Breast epithelium (tissue), 4 donors: ENCODE results near the gene PAN3. TPM values are rescaled to one million over a fixed set of nuclear protein-coding genes. Genes with fewer than 3 reads are reported as not detected.

Source experiments
- DNase-seq, 2 donors: peaks; one replicate each; pipeline ENCODE4 v3.0.0-alpha.2; 2019; ENCODE audit warnings: low spot score in 2 of 2
- H3K27ac ChIP-seq, 2 donors: fragments of 200-600 bp; sonication (generic) in 1 of 2; one replicate each; pipeline ENCODE4 v1.5.1; 2016 to 2019; ENCODE audit warnings: mild to moderate bottlenecking in 1 of 2
- H3K27me3 ChIP-seq, 2 donors: fragments of 200-600 bp; sonication (generic) in 1 of 2; one replicate each; pipeline versions ENCODE4 v1.5.1 to v1.6.0; 2017 to 2019; ENCODE audit warnings: control low read depth in 1 of 2, mild to moderate bottlenecking in 1 of 2
- H3K36me3 ChIP-seq: fragments of 200-600 bp; one replicate; pipeline ENCODE4 v1.5.1; 2019
- H3K4me1 ChIP-seq, 2 donors: fragments of 200-600 bp; sonication (generic); one replicate each; pipeline ENCODE4 v1.5.1; 2016 to 2019; ENCODE audit warnings: control low read depth in 1 of 2
- H3K4me3 ChIP-seq, 3 donors: fragments of 200-600 bp; sonication (generic); 1 replicate in 2 of 3; 2 replicates in 1 of 3; pipeline ENCODE4 v1.5.1; 2016 to 2019; ENCODE audit warnings: mild to moderate bottlenecking in 3 of 3, moderate library complexity in 2 of 3
- H3K9me3 ChIP-seq, 2 donors: fragments of 200-600 bp; sonication (generic) in 1 of 2; one replicate each; pipeline ENCODE4 v1.5.1; 2016 to 2019; ENCODE audit warnings: control low read depth in 1 of 2
- CTCF ChIP-seq, 3 donors: fragments of 450-650 bp; IDR thresholded peaks; one replicate each; pipeline ENCODE4 v1.5.1; 2016 to 2017; ENCODE audit warnings: antibody characterized with exemption in 3 of 3, mild to moderate bottlenecking in 3 of 3, moderate library complexity in 3 of 3
- POLR2A ChIP-seq: fragments of 450-650 bp; IDR thresholded peaks from one replicate; pipeline ENCODE4 v1.6.1; 2016; ENCODE audit warnings: antibody characterized with exemption, mild to moderate bottlenecking, moderate library complexity
- POLR2AphosphoS5 ChIP-seq, 3 donors: sonication (generic); formaldehyde crosslinking; IDR thresholded peaks; one replicate each; pipeline ENCODE4 v1.6.1; 2017; ENCODE audit warnings: antibody characterized with exemption in 3 of 3
- intact Hi-C: fragments of 100-400 bp; cut with DNase I; formaldehyde crosslinking; loops from one replicate; pipeline ENCODE4 v1.15.1; 2023; ENCODE audit warnings: low total_unique reads
- total RNA-seq, 3 donors: library from RNA; depleted of rRNA; stranded (reverse); fragments of >200 nt; gene quantifications; one replicate each; pipeline ENCODE4 v1.1.0, GENCODE V29; 2016

Gene PAN3
- total RNA-seq, 3 donors from 2014 or later: 39.0 to 75.2 (median 50.8) TPM

DNA sequence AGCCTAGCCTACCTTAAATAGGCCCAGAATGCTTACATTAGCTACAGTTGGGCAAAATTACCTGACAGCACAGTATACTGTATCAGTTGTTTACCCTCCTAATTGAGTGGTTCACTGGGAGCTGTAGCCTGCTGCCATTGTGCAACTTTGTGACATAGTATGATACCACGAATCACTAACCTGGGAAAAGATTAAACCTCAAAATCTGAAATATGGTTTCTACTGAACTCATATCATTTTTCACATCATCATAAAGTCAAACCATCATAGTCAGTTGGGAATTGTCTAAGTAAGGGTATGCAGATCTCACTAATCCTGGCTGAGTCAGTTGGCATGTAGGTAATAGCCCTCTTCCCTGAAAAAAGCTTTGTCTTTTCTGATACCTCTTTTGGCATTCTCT, 9.2 kb downstream of the PAN3 start:
- Histone ChIP-seq H3K9me3 (no peaks in the 10 kb centered on the region), H3K27me3 (no peaks in the 10 kb centered on the region), H3K4me3 (no peak overlapping the region), H3K27ac (no peak overlapping the region), H3K4me1 (peaks cover 0 to 5% of the 10 kb centered on the region in 2 donors), H3K36me3 (no peaks in the 10 kb centered on the region)
- DNase-seq: no peak
- intact Hi-C loops: no loop called here
- TF ChIP-seq POLR2AphosphoS5 (IDR thresholded peaks at IDR 0.05): no peak
- no peak for TF ChIP-seq POLR2A
- TF ChIP-seq CTCF (IDR thresholded peaks at IDR 0.05): no peak

GRCh38 chr13:28159057-28159456, 20.7 kb downstream of the PAN3 start:
- Histone ChIP-seq H3K9me3 (no peaks in the 10 kb centered on the region), H3K4me1 (peaks cover 0 to 9% of the 10 kb centered on the region in 2 donors), H3K36me3 (no peaks in the 10 kb centered on the region), H3K27ac (no peak overlapping the region), H3K27me3 (no peaks in the 10 kb centered on the region), H3K4me3 (no peak overlapping the region)
- no peak for DNase-seq
- no peak for TF ChIP-seq POLR2AphosphoS5 (IDR thresholded peaks at IDR 0.05)
- TF ChIP-seq POLR2A: no peak
- no peak for TF ChIP-seq CTCF (IDR thresholded peaks at IDR 0.05)
- intact Hi-C loops: loop anchor here (5.0 kb wide), 1 partner anchor 127 kb away; no protein-coding TSS in a partner anchor

DNA sequence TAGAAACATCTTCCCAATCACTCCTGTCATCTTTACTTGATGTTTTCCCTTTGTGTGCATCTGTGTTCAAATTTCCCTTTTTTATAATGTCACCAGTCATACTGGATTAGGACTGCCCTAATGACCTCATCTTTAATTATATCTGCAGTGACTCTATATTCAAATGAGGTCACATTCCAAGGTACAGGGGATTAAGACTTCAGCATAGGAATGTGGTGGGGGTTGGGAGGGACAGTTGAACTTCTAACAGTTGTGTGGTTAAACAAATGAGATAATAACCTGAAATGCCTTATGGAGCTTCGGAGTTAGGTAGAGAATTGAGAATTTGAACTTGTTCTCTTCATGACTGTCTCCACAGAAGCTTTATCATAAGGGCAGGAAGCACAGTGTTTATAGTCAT, 23.0 kb downstream of the PAN3 start:
- no peak for DNase-seq
- intact Hi-C loops: loop anchor here (10.0 kb wide), 1 partner anchor 773 kb away; no protein-coding TSS in a partner anchor
- H3K27me3 ChIP-seq: no peaks in the 10 kb centered on the region
- peaks cover 0 to 9% of the 10 kb centered on the region in 2 donors for H3K4me1 ChIP-seq
- no peak overlapping the region for H3K4me3 ChIP-seq
- no peaks in the 10 kb centered on the region for H3K9me3 ChIP-seq
- H3K27ac ChIP-seq: no peak overlapping the region
- TF ChIP-seq CTCF (IDR thresholded peaks at IDR 0.05) (no peak), POLR2AphosphoS5 (IDR thresholded peaks at IDR 0.05) (no peak), POLR2A (no peak)
- no peaks in the 10 kb centered on the region for H3K36me3 ChIP-seq

- Histone ChIP-seq H3K27me3 (no peaks in the 10 kb centered on the region), H3K4me3 (no peak overlapping the region), H3K36me3 (no peaks in the 10 kb centered on the region), H3K4me1 (peaks cover 0 to 9% of the 10 kb centered on the region in 2 donors), H3K27ac (no peak overlapping the region), H3K9me3 (no peaks in the 10 kb centered on the region)
- DNase-seq: no peak
- intact Hi-C loops: loop anchor here (10.0 kb wide), 1 partner anchor 771 kb away; no protein-coding TSS in a partner anchor
- TF ChIP-seq POLR2AphosphoS5 (IDR thresholded peaks at IDR 0.05): no peak
- TF ChIP-seq POLR2A: no peak
- TF ChIP-seq CTCF (IDR thresholded peaks at IDR 0.05): no peak
Measured at GRCh38 chr13:28163587-28163986, 25.2 kb downstream of the PAN3 start.

- H3K27ac ChIP-seq: no peak overlapping the region
- no peak for DNase-seq
- H3K4me3 ChIP-seq: no peak overlapping the region
- intact Hi-C loops: loop anchor here (10.0 kb wide), 1 partner anchor 769 kb away; no protein-coding TSS in a partner anchor
- H3K9me3 ChIP-seq: no peaks in the 10 kb centered on the region
- TF ChIP-seq POLR2A (no peak), CTCF (IDR thresholded peaks at IDR 0.05) (no peak), POLR2AphosphoS5 (IDR thresholded peaks at IDR 0.05) (no peak)
- no peaks in the 10 kb centered on the region for H3K27me3 ChIP-seq
- H3K36me3 ChIP-seq: no peaks in the 10 kb centered on the region
- H3K4me1 ChIP-seq: peaks cover 0 to 7% of the 10 kb centered on the region in 2 donors
Measured at GRCh38 chr13:28166257-28166656, 27.9 kb downstream of the PAN3 start.
